Neural cell (in vitro differentiated cells): Measurements from ENCODE around the gene ACE.
"Not testable (repeated sequence)": the region's sequence is repeated elsewhere in the genome, so short reads cannot be mapped to it uniquely, and the experiment has no call there.

Experiments
- EP300 ChIP-seq: fragments of 450-650 bp; conservative IDR thresholded peaks from 2 replicates; pipeline ENCODE4 v1.6.1; 2014; ENCODE audit warnings: antibody characterized with exemption, mild to moderate bottlenecking, moderate library complexity; ENCODE audit not compliant: poor library complexity, severe bottlenecking
- EZH2 ChIP-seq: fragments of 200-600, 300-800 bp; shearing (Covaris generic), sonication (generic); IDR thresholded peaks from 2 replicates; pipeline ENCODE4 v1.6.1; 2014; ENCODE audit warnings: antibody characterized with exemption, low read length, borderline replicate concordance, mild to moderate bottlenecking; ENCODE audit not compliant: insufficient read depth, poor library complexity, severe bottlenecking
- POLR2AphosphoS5 ChIP-seq: IDR thresholded peaks from 2 replicates; pipeline ENCODE4 v1.6.1; 2012
- RAD21 ChIP-seq: fragments of 450-650 bp; conservative IDR thresholded peaks from 2 replicates; pipeline ENCODE4 v1.6.1; 2014; ENCODE audit warnings: antibody characterized with exemption, mild to moderate bottlenecking, moderate library complexity
- TAF1 ChIP-seq: IDR thresholded peaks from 2 replicates; pipeline ENCODE4 v1.6.1; 2012; ENCODE audit warnings: low read depth
- TF ChIP-seq, protein P1 (sequence below): fragments of 450-650 bp; IDR thresholded peaks from 2 replicates; pipeline ENCODE4 v1.5.1; 2014; ENCODE audit warnings: antibody characterized with exemption, mild to moderate bottlenecking, moderate library complexity; ENCODE audit not compliant: poor library complexity, severe bottlenecking
- TF ChIP-seq, protein P2 (sequence below): IDR thresholded peaks from 2 replicates; pipeline ENCODE4 v1.6.1; 2012; ENCODE audit warnings: borderline replicate concordance

DNA sequence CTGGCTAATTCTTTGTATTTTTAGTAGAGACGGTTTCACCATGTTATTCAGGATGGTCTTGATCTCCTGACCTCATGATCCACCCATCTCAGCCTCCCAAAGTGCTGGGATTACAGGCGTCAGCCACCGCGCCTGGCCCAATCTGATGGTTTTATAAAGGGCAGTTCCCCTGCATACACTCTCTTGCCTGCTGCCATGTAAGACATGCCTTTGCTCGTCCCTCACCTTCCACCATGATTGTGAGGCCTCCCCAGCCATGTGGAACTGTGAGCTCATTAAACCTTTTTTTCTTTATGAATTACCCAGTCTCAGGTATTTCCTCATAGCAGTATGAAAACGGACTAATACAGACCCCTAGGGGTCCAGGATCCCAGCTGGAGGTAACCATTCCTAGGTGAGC is 8.8 kb upstream of the ACE start:
- TF ChIP-seq, protein P1, sequence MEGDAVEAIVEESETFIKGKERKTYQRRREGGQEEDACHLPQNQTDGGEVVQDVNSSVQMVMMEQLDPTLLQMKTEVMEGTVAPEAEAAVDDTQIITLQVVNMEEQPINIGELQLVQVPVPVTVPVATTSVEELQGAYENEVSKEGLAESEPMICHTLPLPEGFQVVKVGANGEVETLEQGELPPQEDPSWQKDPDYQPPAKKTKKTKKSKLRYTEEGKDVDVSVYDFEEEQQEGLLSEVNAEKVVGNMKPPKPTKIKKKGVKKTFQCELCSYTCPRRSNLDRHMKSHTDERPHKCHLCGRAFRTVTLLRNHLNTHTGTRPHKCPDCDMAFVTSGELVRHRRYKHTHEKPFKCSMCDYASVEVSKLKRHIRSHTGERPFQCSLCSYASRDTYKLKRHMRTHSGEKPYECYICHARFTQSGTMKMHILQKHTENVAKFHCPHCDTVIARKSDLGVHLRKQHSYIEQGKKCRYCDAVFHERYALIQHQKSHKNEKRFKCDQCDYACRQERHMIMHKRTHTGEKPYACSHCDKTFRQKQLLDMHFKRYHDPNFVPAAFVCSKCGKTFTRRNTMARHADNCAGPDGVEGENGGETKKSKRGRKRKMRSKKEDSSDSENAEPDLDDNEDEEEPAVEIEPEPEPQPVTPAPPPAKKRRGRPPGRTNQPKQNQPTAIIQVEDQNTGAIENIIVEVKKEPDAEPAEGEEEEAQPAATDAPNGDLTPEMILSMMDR = not testable (repeated sequence)
- not testable (repeated sequence) for TF ChIP-seq POLR2AphosphoS5, RAD21, EP300, TAF1, EZH2
- TF ChIP-seq, protein P2, sequence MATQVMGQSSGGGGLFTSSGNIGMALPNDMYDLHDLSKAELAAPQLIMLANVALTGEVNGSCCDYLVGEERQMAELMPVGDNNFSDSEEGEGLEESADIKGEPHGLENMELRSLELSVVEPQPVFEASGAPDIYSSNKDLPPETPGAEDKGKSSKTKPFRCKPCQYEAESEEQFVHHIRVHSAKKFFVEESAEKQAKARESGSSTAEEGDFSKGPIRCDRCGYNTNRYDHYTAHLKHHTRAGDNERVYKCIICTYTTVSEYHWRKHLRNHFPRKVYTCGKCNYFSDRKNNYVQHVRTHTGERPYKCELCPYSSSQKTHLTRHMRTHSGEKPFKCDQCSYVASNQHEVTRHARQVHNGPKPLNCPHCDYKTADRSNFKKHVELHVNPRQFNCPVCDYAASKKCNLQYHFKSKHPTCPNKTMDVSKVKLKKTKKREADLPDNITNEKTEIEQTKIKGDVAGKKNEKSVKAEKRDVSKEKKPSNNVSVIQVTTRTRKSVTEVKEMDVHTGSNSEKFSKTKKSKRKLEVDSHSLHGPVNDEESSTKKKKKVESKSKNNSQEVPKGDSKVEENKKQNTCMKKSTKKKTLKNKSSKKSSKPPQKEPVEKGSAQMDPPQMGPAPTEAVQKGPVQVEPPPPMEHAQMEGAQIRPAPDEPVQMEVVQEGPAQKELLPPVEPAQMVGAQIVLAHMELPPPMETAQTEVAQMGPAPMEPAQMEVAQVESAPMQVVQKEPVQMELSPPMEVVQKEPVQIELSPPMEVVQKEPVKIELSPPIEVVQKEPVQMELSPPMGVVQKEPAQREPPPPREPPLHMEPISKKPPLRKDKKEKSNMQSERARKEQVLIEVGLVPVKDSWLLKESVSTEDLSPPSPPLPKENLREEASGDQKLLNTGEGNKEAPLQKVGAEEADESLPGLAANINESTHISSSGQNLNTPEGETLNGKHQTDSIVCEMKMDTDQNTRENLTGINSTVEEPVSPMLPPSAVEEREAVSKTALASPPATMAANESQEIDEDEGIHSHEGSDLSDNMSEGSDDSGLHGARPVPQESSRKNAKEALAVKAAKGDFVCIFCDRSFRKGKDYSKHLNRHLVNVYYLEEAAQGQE = not testable (repeated sequence)
